ENCODE measurements around the gene BPNT1. TPM values are rescaled to one million over a fixed set of nuclear protein-coding genes. Genes with fewer than 3 reads are reported as not detected.
"Not testable (repeated sequence)": the region's sequence is repeated elsewhere in the genome, so short reads cannot be mapped to it uniquely, and the experiment has no call there.

The BPNT1 gene
- total RNA-seq, 1 donor from 2014 or later, result 17.6 TPM

- DNase-seq (no peak), ATAC-seq (no peak)
- intact Hi-C loops (cut with micrococcal nuclease), result no loop called here
Observed at GRCh38 chr1:220092694-220093093, 3.1 kb upstream of the BPNT1 start.

- DNase-seq; intact Hi-C loops (cut with micrococcal nuclease); ATAC-seq: not testable (repeated sequence)
Observed at GRCh38 chr1:220086261-220086686, 3.3 kb downstream of the BPNT1 start.

- DNase-seq, result no peak
- ATAC-seq, result no peak
- intact Hi-C loops (cut with micrococcal nuclease), result no loop called here
Observed at GRCh38 chr1:220084460-220084859, 5.1 kb downstream of the BPNT1 start.

- ATAC-seq (no peak), DNase-seq (no peak)
- intact Hi-C loops (cut with micrococcal nuclease), result no loop called here
Observed at GRCh38 chr1:220077887-220078286, 11.7 kb downstream of the BPNT1 start.

- intact Hi-C loops (cut with micrococcal nuclease), result no loop called here
- ATAC-seq, result no peak
Observed at GRCh38 chr1:220076861-220077762, 12.5 kb downstream of the BPNT1 start.

GRCh38 chr1:220067269-220068204 lies 22.1 kb downstream of the BPNT1 start:
- ATAC-seq (no peak), DNase-seq (no peak)
- intact Hi-C loops (cut with micrococcal nuclease), result no loop called here

More at GRCh38 chr1:220076861-220077762, 12.5 kb downstream of the BPNT1 start:
- no peak for DNase-seq

GRCh38 chr1:220062629-220063028 lies 27.0 kb downstream of the BPNT1 start:
- no peak for DNase-seq
- no peak for ATAC-seq

GRCh38 chr1:220060876-220061275 lies 28.7 kb downstream of the BPNT1 start:
- ATAC-seq, result no peak
- intact Hi-C loops (cut with micrococcal nuclease), result no loop called here
- no peak for DNase-seq

More at GRCh38 chr1:220062629-220063028, 27.0 kb downstream of the BPNT1 start:
- intact Hi-C loops (cut with micrococcal nuclease), result no loop called here

GRCh38 chr1:220056374-220056773 lies 33.2 kb downstream of the BPNT1 start:
- intact Hi-C loops (cut with micrococcal nuclease), result no loop called here
- no peak for DNase-seq
- ATAC-seq, result no peak

- intact Hi-C loops (cut with micrococcal nuclease), result no loop called here
- peak; percentile 100 for ATAC-seq
- DNase-seq, result peak; percentile 96
Observed at GRCh38 chr1:220046052-220046930, 43.3 kb downstream of the BPNT1 start, which contains the start of gene EPRS1. Gene EPRS1 (minus strand): TSS chr1:220046505. CDS start chr1:220046388, 117 bp downstream.

- ATAC-seq (no peak), DNase-seq (no peak)
- intact Hi-C loops (cut with micrococcal nuclease), result no loop called here
Observed at GRCh38 chr1:220045356-220046051, 44.1 kb downstream of the BPNT1 start.

- intact Hi-C loops (cut with micrococcal nuclease), result no loop called here
Observed at GRCh38 chr1:220044678-220045355, 44.8 kb downstream of the BPNT1 start.

GRCh38 chr1:220043646-220044045 lies 45.9 kb downstream of the BPNT1 start:
- ATAC-seq (no peak), DNase-seq (no peak)
- intact Hi-C loops (cut with micrococcal nuclease), result no loop called here

More at GRCh38 chr1:220044678-220045355, 44.8 kb downstream of the BPNT1 start:
- DNase-seq (no peak), ATAC-seq (no peak)

GRCh38 chr1:220040028-220040596 lies 49.5 kb downstream of the BPNT1 start:
- DNase-seq (no peak), ATAC-seq (no peak)
- intact Hi-C loops (cut with micrococcal nuclease), result no loop called here

GRCh38 chr1:220038640-220039039 lies 50.9 kb downstream of the BPNT1 start:
- ATAC-seq (no peak), DNase-seq (no peak)
- intact Hi-C loops (cut with micrococcal nuclease), result no loop called here

- DNase-seq; intact Hi-C loops (cut with micrococcal nuclease); ATAC-seq: not testable (repeated sequence)
Observed at GRCh38 chr1:220037810-220038209, 51.8 kb downstream of the BPNT1 start.

- intact Hi-C loops (cut with micrococcal nuclease), result no loop called here
- no peak for ATAC-seq
- DNase-seq, result no peak
Observed at GRCh38 chr1:220032911-220033310, 56.7 kb downstream of the BPNT1 start.

All from left ventricle myocardium superior (tissue), 1 donor.